Kidney epithelial cell (primary cell): Measurements from ENCODE around the gene ZMPSTE24. TPM values are rescaled to one million over a fixed set of nuclear protein-coding genes. Genes with fewer than 3 reads are reported as not detected.

Experiments
- DNase-seq: peaks from one replicate; pipeline ENCODE4 v3.0.0-alpha.2; 2010; ENCODE audit warnings: low read depth
- H3K27me3 ChIP-seq: 2 replicates; pipeline ENCODE4 v1.6.0; 2011; ENCODE audit warnings: low read length; ENCODE audit not compliant: control insufficient read depth, insufficient read depth
- H3K36me3 ChIP-seq: 2 replicates; pipeline ENCODE4 v1.5.1; 2011; ENCODE audit warnings: low read length; ENCODE audit not compliant: control insufficient read depth, insufficient read depth
- H3K4me3 ChIP-seq: 2 replicates; pipeline ENCODE4 v1.5.1; 2011; ENCODE audit warnings: low read depth, mild to moderate bottlenecking, control low read depth, low read length
- CTCF ChIP-seq: IDR thresholded peaks from 2 replicates; pipeline ENCODE4 v1.5.1; 2011; ENCODE audit warnings: mild to moderate bottlenecking, moderate library complexity, low read length, control low read depth, inconsistent platforms; ENCODE audit not compliant: insufficient read depth, poor library complexity, severe bottlenecking
- total RNA-seq: library from RNA; depleted of rRNA; stranded (reverse); fragments of >200 nt; gene quantifications from 2 replicates; pipeline ENCODE4 v1.2.3, GENCODE V29; 2015

The ZMPSTE24 gene
- total RNA-seq, 1 donor from 2014 or later = 56.3 TPM

GRCh38 chr1:40255231-40255630 lies 2.8 kb upstream of the ZMPSTE24 start:
- TF ChIP-seq CTCF = no peak
- DNase-seq = no peak
- no peaks in the 10 kb centered on the region for H3K36me3 ChIP-seq
- H3K4me3 ChIP-seq = no peak overlapping the region
- no peaks in the 10 kb centered on the region for H3K27me3 ChIP-seq

GRCh38 chr1:40256401-40257084 lies 1.5 kb upstream of the ZMPSTE24 start:
- no peaks in the 10 kb centered on the region for H3K36me3 ChIP-seq
- no peak for TF ChIP-seq CTCF
- DNase-seq = no peak
- H3K4me3 ChIP-seq = peak overlapping the region; percentile 76
- H3K27me3 ChIP-seq = no peaks in the 10 kb centered on the region

- Histone ChIP-seq H3K4me3 (peak overlapping the region; percentile 76), H3K36me3 (no peaks in the 10 kb centered on the region), H3K27me3 (no peaks in the 10 kb centered on the region)
- TF ChIP-seq CTCF = no peak
- DNase-seq = no peak
These were observed 736 bp upstream of the ZMPSTE24 start for GRCh38 chr1:40257313-40257687.

- no peak for TF ChIP-seq CTCF
- Histone ChIP-seq H3K36me3 (no peaks in the 10 kb centered on the region), H3K27me3 (no peaks in the 10 kb centered on the region), H3K4me3 (peak overlapping the region; percentile 76)
- DNase-seq = no peak
These were observed 371 bp downstream of the ZMPSTE24 start for GRCh38 chr1:40258445-40258769.

- no peaks in the 10 kb centered on the region for H3K36me3 ChIP-seq
- H3K4me3 ChIP-seq = no peak overlapping the region
- TF ChIP-seq CTCF = no peak
- no peak for DNase-seq
- H3K27me3 ChIP-seq = no peaks in the 10 kb centered on the region
These were observed 6.3 kb downstream of the ZMPSTE24 start for GRCh38 chr1:40264354-40264781.

GRCh38 chr1:40265298-40265697 lies 7.3 kb downstream of the ZMPSTE24 start:
- H3K4me3 ChIP-seq = no peak overlapping the region
- no peak for TF ChIP-seq CTCF
- H3K27me3 ChIP-seq = no peaks in the 10 kb centered on the region
- H3K36me3 ChIP-seq = no peaks in the 10 kb centered on the region
- DNase-seq = no peak
